Right lobe of liver (tissue), 4 donors: ENCODE results near the gene TOR4A.

Source experiments
- CTCF ChIP-seq, 4 donors: fragments of 200-600 bp in 3 of 4; fragments of 450-650 bp in 1 of 4; IDR thresholded peaks; one replicate each; pipeline versions ENCODE4 v1.5.1 to v1.8.0; 2016 to 2022; ENCODE audit warnings: antibody characterized with exemption in 4 of 4, mild to moderate bottlenecking in 2 of 4
- POLR2A ChIP-seq: fragments of 450-650 bp; IDR thresholded peaks from one replicate; pipeline ENCODE4 v1.6.1; 2017; ENCODE audit warnings: antibody characterized with exemption, mild to moderate bottlenecking
- donor health status: DM: no; HTN: no; CAD: no.
- donor health status: DM: no; HTN: no; CAD: no.
- donor health status: DM: no; HTN: yes; CAD: no.

DNA sequence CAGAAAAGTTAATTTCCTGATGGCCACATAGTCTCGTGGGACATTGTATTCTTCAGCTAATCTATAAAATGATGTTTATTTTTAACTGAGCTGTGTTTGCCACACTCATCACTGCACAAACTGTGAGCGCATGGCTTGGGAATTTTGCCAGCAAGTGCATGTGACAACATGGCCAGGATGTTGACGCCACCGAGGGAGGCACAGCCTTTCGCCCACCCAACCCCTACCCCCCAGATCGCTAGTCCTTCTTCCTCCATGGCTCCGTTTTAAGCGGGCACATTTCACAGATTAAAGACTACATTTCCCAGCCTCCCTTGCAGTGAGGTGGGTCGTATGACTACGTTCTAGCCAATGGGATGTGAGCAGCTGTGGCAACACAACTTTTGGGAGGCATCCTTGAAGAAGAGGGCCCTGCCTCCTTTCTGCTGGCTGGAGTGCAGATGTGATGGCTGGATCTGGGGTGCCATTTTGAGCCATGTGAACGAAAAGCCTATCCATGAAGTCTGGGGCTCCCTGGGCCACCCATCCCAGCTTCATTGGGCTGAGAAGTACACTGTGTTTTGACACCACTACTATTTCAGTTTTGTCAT, 16.7 kb downstream of the TOR4A start:
- no peak for TF ChIP-seq CTCF (IDR thresholded peaks at IDR 0.05)
- TF ChIP-seq POLR2A = no peak
